Glomerular endothelial cell (primary cell): ENCODE data around the gene PEPD. TPM values are rescaled to one million over a fixed set of nuclear protein-coding genes. Genes with fewer than 3 reads are reported as not detected.

Experiments used
- DNase-seq: peaks from one replicate; pipeline ENCODE4 v3.0.0-alpha.2; 2011; ENCODE audit warnings: low read depth, low spot score; ENCODE audit errors: extremely low read depth
- total RNA-seq: library from RNA; depleted of rRNA; stranded (reverse); fragments of >200 nt; gene quantifications from 2 replicates; pipeline ENCODE4 v1.2.3, GENCODE V29; 2015

PEPD gene
- total RNA-seq, 1 donor from 2014 or later: 110 TPM

- DNase-seq: no peak
Measured at GRCh38 chr19:33442706-33443105, 78.9 kb downstream of the PEPD start.

- DNase-seq: no peak
Measured at GRCh38 chr19:33441828-33442227, 79.8 kb downstream of the PEPD start.

- DNase-seq: no peak
Measured at GRCh38 chr19:33441277-33441699, 80.3 kb downstream of the PEPD start.

- no peak for DNase-seq
Measured at GRCh38 chr19:33440682-33441081, 80.9 kb downstream of the PEPD start.

GRCh38 chr19:33440241-33440640 lies 81.3 kb downstream of the PEPD start:
- DNase-seq: no peak

GRCh38 chr19:33438987-33439781 lies 82.4 kb downstream of the PEPD start:
- no peak for DNase-seq

GRCh38 chr19:33437821-33438671 lies 83.5 kb downstream of the PEPD start:
- no peak for DNase-seq

GRCh38 chr19:33437393-33437820 lies 84.2 kb downstream of the PEPD start:
- DNase-seq: no peak

GRCh38 chr19:33436360-33437345 lies 84.9 kb downstream of the PEPD start:
- DNase-seq: no peak

GRCh38 chr19:33435706-33436359 lies 85.8 kb downstream of the PEPD start:
- no peak for DNase-seq

- DNase-seq: no peak
Measured at GRCh38 chr19:33434886-33435705, 86.5 kb downstream of the PEPD start.

- no peak for DNase-seq
Measured at GRCh38 chr19:33434069-33434885, 87.3 kb downstream of the PEPD start.

- no peak for DNase-seq
Measured at GRCh38 chr19:33432446-33433170, 89.0 kb downstream of the PEPD start.

GRCh38 chr19:33432015-33432414 lies 89.6 kb downstream of the PEPD start:
- DNase-seq: no peak

- no peak for DNase-seq
Measured at GRCh38 chr19:33430674-33431277, 90.8 kb downstream of the PEPD start.

- DNase-seq: no peak
Measured at GRCh38 chr19:33429891-33430673, 91.5 kb downstream of the PEPD start.
